ENCODE measurements around the gene ZFAND2B.

The ZFAND2B gene

GRCh38 chr2:219206328-219207133, at the start of gene ZFAND2B:
TSS of gene ZFAND2B (plus strand) at chr2:219206782. CDS start at chr2:219206988, 206 bp downstream.
- Histone ChIP-seq H3K27me3 (ENCODE audit: low read depth, low read length) (no peaks in the 10 kb centered on the region), H3K36me3 (ENCODE audit: control insufficient read depth in 1 of 2, insufficient read depth in 2 of 2, low read length in 2 of 2) (peaks cover 7 to 30% of the 10 kb centered on the region in 2 donors), H3K4me1 (ENCODE audit: control insufficient read depth in 1 of 2, insufficient read depth in 2 of 2, low read length in 2 of 2) (peaks cover 12 to 15% of the 10 kb centered on the region in 2 donors), H3K9me3 (ENCODE audit: control insufficient read depth in 1 of 2, low read length in 2 of 2) (no peaks in the 10 kb centered on the region), H3K4me3 (ENCODE audit: low read depth in 1 of 2, low read length in 2 of 2) (peak within 1 kb of the TSS; percentile 61 to 70), H3K27ac (ENCODE audit: low read length) (peak within 1 kb of the TSS; percentile 92)

GRCh38 chr2:219157396-219157795, 49.2 kb upstream of the ZFAND2B start:
- no peaks in the 10 kb centered on the region for H3K9me3 ChIP-seq (ENCODE audit: control insufficient read depth in 1 of 2, low read length in 2 of 2)
- no peaks in the 10 kb centered on the region for H3K27me3 ChIP-seq (ENCODE audit: low read depth, low read length)
- H3K4me3 ChIP-seq (ENCODE audit: low read depth in 1 of 2, low read length in 2 of 2): no peak overlapping the region
- no peak overlapping the region for H3K27ac ChIP-seq (ENCODE audit: low read length)
- H3K4me1 ChIP-seq (ENCODE audit: control insufficient read depth in 1 of 2, insufficient read depth in 2 of 2, low read length in 2 of 2): peaks cover 8 to 9% of the 10 kb centered on the region in 2 donors
- peaks cover 15 to 19% of the 10 kb centered on the region in 2 donors for H3K36me3 ChIP-seq (ENCODE audit: control insufficient read depth in 1 of 2, insufficient read depth in 2 of 2, low read length in 2 of 2)

GRCh38 chr2:219158025-219158424, 48.6 kb upstream of the ZFAND2B start:
- peaks cover 15 to 19% of the 10 kb centered on the region in 2 donors for H3K36me3 ChIP-seq (ENCODE audit: control insufficient read depth in 1 of 2, insufficient read depth in 2 of 2, low read length in 2 of 2)
- H3K9me3 ChIP-seq (ENCODE audit: control insufficient read depth in 1 of 2, low read length in 2 of 2): no peaks in the 10 kb centered on the region
- peaks cover 8 to 9% of the 10 kb centered on the region in 2 donors for H3K4me1 ChIP-seq (ENCODE audit: control insufficient read depth in 1 of 2, insufficient read depth in 2 of 2, low read length in 2 of 2)
- H3K4me3 ChIP-seq (ENCODE audit: low read depth in 1 of 2, low read length in 2 of 2): no peak overlapping the region
- H3K27me3 ChIP-seq (ENCODE audit: low read depth, low read length): no peaks in the 10 kb centered on the region
- H3K27ac ChIP-seq (ENCODE audit: low read length): no peak overlapping the region

- Histone ChIP-seq H3K36me3 (ENCODE audit: control insufficient read depth in 1 of 2, insufficient read depth in 2 of 2, low read length in 2 of 2) (peaks cover 15 to 19% of the 10 kb centered on the region in 2 donors), H3K4me1 (ENCODE audit: control insufficient read depth in 1 of 2, insufficient read depth in 2 of 2, low read length in 2 of 2) (peaks cover 8 to 9% of the 10 kb centered on the region in 2 donors), H3K4me3 (ENCODE audit: low read depth in 1 of 2, low read length in 2 of 2) (no peak overlapping the region), H3K9me3 (ENCODE audit: control insufficient read depth in 1 of 2, low read length in 2 of 2) (no peaks in the 10 kb centered on the region), H3K27ac (ENCODE audit: low read length) (no peak overlapping the region), H3K27me3 (ENCODE audit: low read depth, low read length) (no peaks in the 10 kb centered on the region)
Observed at GRCh38 chr2:219158586-219158985, 48.0 kb upstream of the ZFAND2B start.

- peaks cover 15 to 19% of the 10 kb centered on the region in 2 donors for H3K36me3 ChIP-seq (ENCODE audit: control insufficient read depth in 1 of 2, insufficient read depth in 2 of 2, low read length in 2 of 2)
- no peaks in the 10 kb centered on the region for H3K27me3 ChIP-seq (ENCODE audit: low read depth, low read length)
- H3K9me3 ChIP-seq (ENCODE audit: control insufficient read depth in 1 of 2, low read length in 2 of 2): no peaks in the 10 kb centered on the region
- H3K4me1 ChIP-seq (ENCODE audit: control insufficient read depth in 1 of 2, insufficient read depth in 2 of 2, low read length in 2 of 2): peaks cover 8 to 9% of the 10 kb centered on the region in 2 donors
- H3K4me3 ChIP-seq (ENCODE audit: low read depth in 1 of 2, low read length in 2 of 2): peak overlapping the region; percentile 66 to 68
- H3K27ac ChIP-seq (ENCODE audit: low read length): peak overlapping the region; percentile 54
Observed at GRCh38 chr2:219159771-219160185, 46.8 kb upstream of the ZFAND2B start.

GRCh38 chr2:219160186-219161017, 46.2 kb upstream of the ZFAND2B start, which contains the start of gene NHEJ1:
TSS of gene NHEJ1 (minus strand) at chr2:219160815. CDS start at chr2:219158362, 2,453 bp downstream.
- Histone ChIP-seq H3K27ac (ENCODE audit: low read length) (peak within 1 kb of the TSS; percentile 61), H3K4me3 (ENCODE audit: low read depth in 1 of 2, low read length in 2 of 2) (peak within 1 kb of the TSS; percentile 66 to 68), H3K9me3 (ENCODE audit: control insufficient read depth in 1 of 2, low read length in 2 of 2) (no peaks in the 10 kb centered on the region), H3K4me1 (ENCODE audit: control insufficient read depth in 1 of 2, insufficient read depth in 2 of 2, low read length in 2 of 2) (peaks cover 8 to 9% of the 10 kb centered on the region in 2 donors), H3K27me3 (ENCODE audit: low read depth, low read length) (no peaks in the 10 kb centered on the region), H3K36me3 (ENCODE audit: control insufficient read depth in 1 of 2, insufficient read depth in 2 of 2, low read length in 2 of 2) (peaks cover 15 to 19% of the 10 kb centered on the region in 2 donors)

- H3K4me1 ChIP-seq (ENCODE audit: control insufficient read depth in 1 of 2, insufficient read depth in 2 of 2, low read length in 2 of 2): peaks cover 8 to 9% of the 10 kb centered on the region in 2 donors
- H3K9me3 ChIP-seq (ENCODE audit: control insufficient read depth in 1 of 2, low read length in 2 of 2): no peaks in the 10 kb centered on the region
- H3K27ac ChIP-seq (ENCODE audit: low read length): peak overlapping the region; percentile 61
- H3K36me3 ChIP-seq (ENCODE audit: control insufficient read depth in 1 of 2, insufficient read depth in 2 of 2, low read length in 2 of 2): peaks cover 15 to 19% of the 10 kb centered on the region in 2 donors
- H3K27me3 ChIP-seq (ENCODE audit: low read depth, low read length): no peaks in the 10 kb centered on the region
- H3K4me3 ChIP-seq (ENCODE audit: low read depth in 1 of 2, low read length in 2 of 2): peak overlapping the region; percentile 66 to 68
Observed at GRCh38 chr2:219161097-219161496, 45.5 kb upstream of the ZFAND2B start.

GRCh38 chr2:219163156-219163555, 43.4 kb upstream of the ZFAND2B start:
- H3K27ac ChIP-seq (ENCODE audit: low read length): no peak overlapping the region
- no peaks in the 10 kb centered on the region for H3K27me3 ChIP-seq (ENCODE audit: low read depth, low read length)
- peaks cover 8 to 9% of the 10 kb centered on the region in 2 donors for H3K4me1 ChIP-seq (ENCODE audit: control insufficient read depth in 1 of 2, insufficient read depth in 2 of 2, low read length in 2 of 2)
- H3K36me3 ChIP-seq (ENCODE audit: control insufficient read depth in 1 of 2, insufficient read depth in 2 of 2, low read length in 2 of 2): peaks cover 0 to under 1% of the 10 kb centered on the region in 2 donors
- no peak overlapping the region for H3K4me3 ChIP-seq (ENCODE audit: low read depth in 1 of 2, low read length in 2 of 2)
- H3K9me3 ChIP-seq (ENCODE audit: control insufficient read depth in 1 of 2, low read length in 2 of 2): no peaks in the 10 kb centered on the region

GRCh38 chr2:219165058-219165911, 41.3 kb upstream of the ZFAND2B start:
- H3K27ac ChIP-seq (ENCODE audit: low read length): no peak overlapping the region
- no peaks in the 10 kb centered on the region for H3K27me3 ChIP-seq (ENCODE audit: low read depth, low read length)
- peaks cover 3 to 4% of the 10 kb centered on the region in 2 donors for H3K4me1 ChIP-seq (ENCODE audit: control insufficient read depth in 1 of 2, insufficient read depth in 2 of 2, low read length in 2 of 2)
- no peaks in the 10 kb centered on the region for H3K9me3 ChIP-seq (ENCODE audit: control insufficient read depth in 1 of 2, low read length in 2 of 2)
- H3K4me3 ChIP-seq (ENCODE audit: low read depth in 1 of 2, low read length in 2 of 2): no peak overlapping the region
- no peaks in the 10 kb centered on the region for H3K36me3 ChIP-seq (ENCODE audit: control insufficient read depth in 1 of 2, insufficient read depth in 2 of 2, low read length in 2 of 2)

GRCh38 chr2:219167997-219168396, 38.6 kb upstream of the ZFAND2B start:
- Histone ChIP-seq H3K4me3 (ENCODE audit: low read depth in 1 of 2, low read length in 2 of 2) (no peak overlapping the region), H3K27ac (ENCODE audit: low read length) (no peak overlapping the region), H3K36me3 (ENCODE audit: control insufficient read depth in 1 of 2, insufficient read depth in 2 of 2, low read length in 2 of 2) (peaks cover 8 to 14% of the 10 kb centered on the region in 2 donors), H3K9me3 (ENCODE audit: control insufficient read depth in 1 of 2, low read length in 2 of 2) (no peaks in the 10 kb centered on the region), H3K4me1 (ENCODE audit: control insufficient read depth in 1 of 2, insufficient read depth in 2 of 2, low read length in 2 of 2) (peaks cover 0 to 8% of the 10 kb centered on the region in 2 donors), H3K27me3 (ENCODE audit: low read depth, low read length) (no peaks in the 10 kb centered on the region)
